Measurements from ENCODE around the gene FGFR2.

FGFR2 gene

DNA sequence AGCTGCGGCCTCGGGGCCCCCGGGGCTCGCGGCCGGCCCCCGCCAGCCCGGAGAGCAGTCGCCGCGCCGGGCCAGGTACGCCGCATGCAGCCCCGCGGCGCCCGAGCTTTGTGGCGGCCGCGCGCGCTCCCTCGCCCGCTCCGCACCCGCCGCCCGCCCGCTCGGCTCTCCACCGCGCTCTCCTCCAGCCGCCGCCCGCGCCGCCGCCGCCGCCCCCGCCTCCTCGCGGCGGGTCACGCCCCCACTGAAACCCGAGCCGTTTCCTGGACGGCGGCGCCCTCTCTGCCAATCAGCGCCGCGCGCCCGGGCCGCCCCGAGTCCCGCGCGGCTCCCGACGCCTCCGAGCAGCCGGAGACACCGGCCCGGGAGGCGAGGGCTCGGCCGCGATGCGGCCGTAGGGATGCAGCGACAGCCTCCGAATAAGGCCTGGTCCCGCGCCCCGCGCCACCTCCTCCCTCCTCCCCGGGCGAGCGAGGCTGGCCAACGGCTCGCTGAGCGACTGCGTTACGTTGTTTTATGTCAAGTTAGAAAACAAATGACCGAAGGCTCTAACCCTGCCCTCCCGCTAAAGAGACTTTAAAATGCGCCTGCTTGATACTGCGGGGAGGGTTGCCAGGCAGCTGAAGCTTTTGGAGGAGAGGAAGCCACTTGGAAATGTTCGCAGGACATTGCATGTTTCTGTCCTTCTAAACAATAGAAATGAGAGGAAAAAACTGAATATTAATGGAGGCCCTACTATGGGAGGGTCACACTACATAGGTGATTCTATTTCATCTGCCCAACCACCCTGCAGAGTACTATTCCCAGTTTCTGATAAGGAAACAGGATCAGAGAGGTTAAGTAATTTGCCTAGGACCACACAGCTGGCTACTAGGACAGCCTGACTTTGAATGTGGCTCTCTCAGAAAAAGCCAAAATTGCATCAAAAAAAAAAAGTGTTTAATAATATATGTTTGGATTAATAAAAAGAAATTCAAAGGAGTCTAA is at the start of gene FGFR2:
Gene FGFR2 (minus strand): TSS at position 182 of the 987 bp plus-strand sequence. CDS start 4,627 bp downstream, outside the sequence.
- no peak for DNase-seq

DNA sequence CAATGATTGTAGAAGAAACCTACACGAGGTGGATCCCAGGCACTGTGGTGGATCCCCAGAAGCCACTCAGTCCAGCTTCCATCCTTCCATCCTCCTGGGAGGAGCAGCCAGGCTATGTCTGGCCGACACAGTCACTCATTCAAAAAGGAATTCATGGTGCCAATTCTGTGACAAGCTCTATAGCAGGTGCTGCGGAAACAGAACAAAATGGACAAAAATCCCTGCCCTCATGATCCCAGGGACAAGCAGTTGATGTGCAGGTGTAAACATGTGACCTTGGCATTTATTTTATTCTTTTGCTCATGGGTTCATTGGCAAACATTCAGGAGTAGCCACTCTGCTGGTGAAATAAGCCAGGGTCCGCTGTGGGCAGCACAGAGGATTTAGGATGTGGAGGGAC is 49.2 kb upstream of the FGFR2 start:
- no peak for DNase-seq

DNA sequence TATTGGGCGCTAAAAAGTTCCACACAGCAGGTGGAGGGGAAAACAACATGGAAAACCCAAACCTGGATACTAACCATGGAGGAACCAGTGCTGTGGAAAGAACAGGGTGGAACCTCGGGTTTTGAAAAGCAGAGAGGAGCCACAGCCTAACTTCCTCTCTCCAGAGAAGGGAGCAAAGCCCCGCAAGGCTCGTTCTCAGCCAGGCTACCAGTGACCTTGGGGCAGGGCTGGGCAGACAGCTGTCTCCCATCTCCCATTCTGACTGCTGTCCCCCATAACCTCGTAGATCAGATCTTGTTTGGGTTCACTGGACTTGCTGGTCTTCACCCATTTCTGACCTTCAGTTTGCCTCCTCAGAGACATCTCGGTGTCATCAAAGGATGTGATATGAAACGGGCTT is 47.5 kb upstream of the FGFR2 start:
- no peak for DNase-seq

DNA sequence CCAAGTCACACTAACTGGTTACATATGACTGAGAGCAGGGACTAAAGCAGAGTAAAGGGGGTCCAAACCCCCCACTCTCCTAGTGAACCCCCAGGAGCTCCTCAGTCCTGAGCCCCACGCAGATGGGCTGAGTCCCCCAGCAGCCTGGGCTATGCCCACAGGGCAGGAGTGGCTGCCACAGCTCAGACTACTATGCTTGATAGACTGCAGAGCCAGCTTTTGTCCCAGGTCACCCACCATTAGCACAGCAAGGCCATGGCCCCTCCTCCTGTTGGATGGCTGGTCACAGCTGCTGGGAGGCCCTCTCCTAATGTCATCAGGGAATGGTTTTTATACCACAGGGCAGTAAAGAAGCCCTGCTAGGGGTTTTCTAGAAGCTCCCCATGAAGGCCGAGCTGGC is 46.3 kb upstream of the FGFR2 start:
- no peak for DNase-seq

DNA sequence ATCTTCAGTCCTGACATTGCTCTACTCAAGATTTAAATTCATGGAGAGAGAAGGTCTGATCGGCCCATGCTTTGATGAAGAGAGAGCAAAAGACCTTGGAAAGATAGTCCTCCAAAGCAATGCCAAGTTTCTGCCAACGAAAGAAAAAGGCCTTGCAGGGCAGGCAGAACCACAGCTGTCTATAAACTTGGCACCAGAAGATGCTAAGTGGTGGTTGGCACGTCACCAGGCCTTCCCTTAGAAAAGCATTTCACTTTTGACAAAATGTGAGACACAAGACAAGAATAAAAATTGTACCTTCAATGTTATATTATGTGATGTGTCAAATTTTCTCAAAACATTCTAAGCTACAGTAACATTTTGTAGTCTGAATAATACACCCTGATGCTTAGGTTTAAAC is 42.0 kb upstream of the FGFR2 start:
- no peak for DNase-seq

DNA sequence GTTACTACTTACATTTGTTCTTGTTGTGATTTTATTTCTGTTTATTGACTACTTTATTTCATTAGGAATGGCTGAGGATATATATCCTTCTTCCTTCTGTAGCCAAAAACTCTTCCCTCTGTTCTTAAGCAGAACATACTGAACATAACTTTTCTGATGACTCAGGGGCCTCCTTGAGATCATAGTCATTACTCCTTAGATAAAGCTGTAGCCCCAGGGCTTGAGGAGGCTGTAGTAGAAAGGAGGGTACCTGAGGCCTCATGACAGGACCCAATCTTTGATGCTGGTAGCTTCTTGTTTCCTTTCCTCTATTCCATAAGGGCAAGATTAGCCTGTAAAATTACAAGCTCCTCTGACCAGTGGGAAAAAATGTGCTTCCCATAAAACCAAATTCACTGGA is 41.2 kb upstream of the FGFR2 start:
- no peak for DNase-seq

DNA sequence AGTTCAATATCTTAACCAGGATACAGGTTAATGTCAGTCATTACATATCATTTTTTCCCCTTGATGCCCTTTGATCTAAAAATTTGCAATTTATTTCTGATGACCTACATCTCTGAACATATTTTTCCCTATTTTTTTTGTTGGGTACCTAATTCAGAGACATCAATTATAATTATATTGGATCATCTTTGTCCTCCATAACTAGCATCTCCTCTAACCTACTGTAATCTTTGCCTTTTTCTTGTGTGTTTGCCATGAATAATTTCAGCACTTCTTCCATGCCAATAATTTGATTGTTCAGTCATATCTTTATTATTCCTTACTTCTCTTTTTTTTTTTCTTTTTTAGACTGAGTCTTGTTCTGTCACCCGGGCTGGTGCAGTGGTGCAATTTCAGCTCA is 39.2 kb upstream of the FGFR2 start:
- DNase-seq, result no peak

DNA sequence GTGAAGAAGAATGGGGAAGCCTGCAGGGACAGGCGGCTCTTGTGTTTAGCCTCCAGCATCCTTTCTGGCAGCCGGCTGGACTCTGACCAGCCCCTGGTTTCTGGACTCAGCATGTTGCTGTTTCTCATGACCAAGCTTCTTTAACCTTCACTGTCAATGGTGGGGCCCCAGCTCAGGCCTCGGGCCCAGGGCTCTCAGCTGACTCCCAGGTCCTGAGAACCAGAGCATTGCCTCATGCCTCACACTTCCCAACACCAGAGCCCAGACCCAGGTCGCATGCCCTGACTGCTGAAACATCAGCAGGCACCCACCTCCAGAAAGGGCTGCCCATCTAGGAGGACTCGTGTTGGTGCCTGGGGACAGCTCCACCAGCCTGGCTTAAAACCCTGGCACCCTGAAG is 34.8 kb upstream of the FGFR2 start:
- DNase-seq, result no peak

DNA sequence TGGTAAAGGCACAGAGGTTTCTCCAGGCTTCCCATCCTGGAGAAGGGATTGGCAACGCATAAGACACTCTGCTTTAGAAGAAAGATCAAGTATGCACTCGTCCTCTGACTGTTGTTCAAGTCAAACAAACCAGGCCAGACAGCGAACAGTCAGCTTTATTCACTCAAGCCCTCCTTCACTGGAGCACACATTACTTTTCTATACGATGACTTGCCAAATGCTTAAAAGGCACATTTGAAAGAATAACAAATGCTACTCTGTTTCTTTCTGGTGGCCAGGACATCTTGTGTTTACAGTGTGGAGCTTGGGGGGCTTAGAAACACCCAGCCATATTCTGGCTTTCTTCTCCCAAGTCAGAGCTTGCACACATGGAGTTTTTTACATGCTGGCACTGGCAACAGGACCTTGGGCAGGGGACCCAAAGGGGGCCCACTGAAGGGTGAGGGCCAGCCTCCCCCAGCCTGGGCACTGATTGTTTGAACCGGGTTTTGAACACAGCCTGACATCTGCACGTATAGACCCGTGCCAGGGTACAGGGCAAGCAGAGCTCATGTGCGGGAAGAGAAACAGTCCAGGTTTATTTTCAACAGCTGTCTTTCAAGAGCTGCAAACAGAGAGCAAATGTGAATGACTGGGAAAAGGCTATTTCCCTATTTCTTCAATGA is 33.3 kb upstream of the FGFR2 start:
- no peak for DNase-seq

DNA sequence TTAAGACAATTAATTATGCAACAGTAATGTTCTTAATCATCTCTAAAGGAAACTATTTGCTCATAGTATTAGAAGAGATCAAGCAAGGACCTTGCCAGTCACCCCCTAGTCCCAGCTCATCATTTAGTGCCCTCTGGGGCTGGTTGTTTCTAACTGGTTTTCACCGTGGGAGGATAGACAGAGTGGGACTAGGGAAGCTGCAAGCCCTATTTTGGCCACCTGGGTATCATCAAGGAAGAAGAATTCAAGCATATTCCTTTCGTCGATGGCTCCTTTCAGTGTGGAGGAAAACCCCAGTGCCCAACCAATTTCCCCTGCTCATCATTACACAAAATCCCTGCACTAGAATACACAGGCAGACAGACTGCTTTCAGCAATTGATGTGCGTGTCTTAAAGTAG is 30.6 kb upstream of the FGFR2 start:
- DNase-seq, result no peak

DNA sequence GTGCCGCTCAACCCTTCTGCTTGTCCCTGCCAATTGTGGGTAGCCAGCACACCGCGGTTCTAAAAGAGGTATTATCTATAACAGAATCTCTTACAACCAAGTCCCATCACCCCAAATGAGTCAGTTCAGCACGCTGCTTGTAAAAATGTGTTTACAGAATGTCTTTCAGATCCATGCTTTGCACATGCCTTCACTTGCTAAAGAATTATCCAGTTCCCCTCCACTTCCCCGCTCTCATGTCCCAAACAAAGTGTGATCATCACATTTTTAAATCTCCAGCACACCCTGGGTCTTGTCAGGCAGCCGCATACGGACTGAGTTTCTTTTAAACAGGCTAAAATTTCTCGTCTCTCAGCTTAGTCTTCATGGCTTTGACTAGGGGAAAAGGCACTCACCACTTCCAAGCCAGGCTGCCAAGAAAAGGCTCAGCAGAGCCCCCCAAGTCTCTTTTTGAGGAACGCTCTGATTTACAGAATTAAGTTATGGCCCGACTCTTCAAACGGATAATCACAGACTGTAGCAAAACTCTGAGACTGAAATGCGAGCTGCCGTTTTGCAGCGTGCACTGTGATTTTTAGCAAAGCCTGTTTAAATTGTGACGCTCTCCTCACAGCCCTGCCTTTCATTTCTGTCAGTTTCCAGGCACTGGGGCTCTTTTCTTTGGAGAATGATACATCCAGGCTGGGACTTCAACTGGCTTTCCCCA is 29.8 kb upstream of the FGFR2 start:
- no peak for DNase-seq

DNA sequence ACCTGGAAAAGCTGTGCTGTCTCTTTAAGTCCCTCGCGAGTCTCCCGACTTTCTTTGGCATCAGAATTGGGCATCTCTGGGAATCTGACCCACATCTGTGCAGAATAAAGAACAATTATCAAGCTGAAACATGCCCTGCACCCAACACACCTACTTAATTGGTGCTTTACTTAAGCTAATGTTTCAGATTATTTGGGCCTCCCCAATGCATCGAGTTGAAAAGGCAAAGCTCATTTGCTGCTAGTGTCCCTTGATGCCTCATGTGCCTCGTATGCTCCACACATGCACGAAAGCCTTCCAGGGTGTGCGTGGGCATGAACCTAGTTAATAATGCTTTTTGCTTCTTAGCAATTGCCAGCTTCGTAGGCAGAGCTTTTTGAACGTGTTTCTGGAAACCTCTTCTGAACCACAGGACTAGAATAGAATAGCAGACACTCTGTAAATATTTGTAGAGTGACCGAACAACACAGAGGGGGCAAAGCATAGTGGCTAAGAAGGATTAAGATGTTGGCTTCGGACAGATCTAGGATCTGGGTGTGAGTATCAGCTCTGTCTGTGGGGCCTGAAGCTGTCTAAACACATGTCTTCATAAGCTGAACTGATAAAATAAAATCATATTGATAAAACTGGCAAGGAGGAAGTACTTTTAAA is 26.7 kb upstream of the FGFR2 start:
- DNase-seq, result no peak

DNA sequence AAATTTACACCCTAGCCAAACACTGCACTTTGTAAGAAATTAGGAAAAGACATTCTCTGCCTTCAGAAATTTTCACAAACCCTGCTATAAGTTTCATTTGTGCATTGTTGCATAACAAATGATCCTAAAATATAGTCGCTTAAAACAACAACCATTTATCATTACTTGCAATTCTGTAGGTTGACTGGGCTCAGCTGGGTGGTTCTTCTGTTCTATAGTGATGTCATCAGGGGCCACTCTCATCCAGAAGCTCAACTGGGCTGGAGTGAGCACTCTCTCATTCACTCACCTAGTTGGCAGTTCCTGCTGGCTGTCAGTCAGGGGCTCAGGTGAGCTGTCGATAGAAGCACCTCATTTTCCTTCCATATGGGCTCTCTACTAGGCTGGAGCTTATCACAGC is 20.7 kb upstream of the FGFR2 start:
- DNase-seq, result no peak

DNA sequence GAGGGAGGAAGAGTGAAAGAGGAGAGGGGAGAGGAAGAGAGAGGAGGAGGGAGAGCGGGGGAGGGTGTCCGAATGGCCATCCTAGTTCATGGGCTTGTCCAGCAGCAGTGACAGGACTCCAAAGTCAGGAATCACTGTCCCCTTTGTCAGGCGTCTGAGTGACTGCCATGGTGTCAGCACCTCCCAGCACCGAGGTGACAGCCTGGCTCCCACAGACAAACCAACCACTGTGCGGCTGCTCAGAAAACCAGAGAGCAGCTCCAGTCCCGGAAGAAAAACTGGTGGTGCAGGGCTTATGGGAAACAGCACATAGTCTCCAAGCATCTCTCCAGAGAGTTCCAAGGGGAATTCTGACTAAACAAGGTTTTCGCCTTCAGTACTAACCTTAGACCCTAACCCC is 18.9 kb upstream of the FGFR2 start:
- no peak for DNase-seq

DNA sequence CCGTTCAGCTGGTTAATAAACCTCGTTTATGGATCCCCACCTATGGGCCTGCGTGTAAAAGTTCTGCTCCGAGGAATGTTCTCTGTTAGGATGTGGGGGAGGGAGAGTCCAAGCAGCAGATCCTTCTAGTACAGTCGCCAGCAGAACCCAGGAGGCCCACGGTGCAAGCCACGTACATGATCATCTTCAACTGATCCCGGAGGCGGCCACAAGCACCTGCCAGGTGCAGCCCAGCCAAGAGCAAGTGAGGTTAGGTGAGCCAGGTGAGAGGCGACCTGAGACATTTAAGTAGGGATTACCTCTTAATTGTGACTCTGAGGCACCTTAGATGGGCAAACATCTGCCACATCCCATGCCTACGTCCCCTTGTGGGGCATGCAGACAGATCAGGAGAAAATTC is 18.0 kb upstream of the FGFR2 start:
- no peak for DNase-seq

DNA sequence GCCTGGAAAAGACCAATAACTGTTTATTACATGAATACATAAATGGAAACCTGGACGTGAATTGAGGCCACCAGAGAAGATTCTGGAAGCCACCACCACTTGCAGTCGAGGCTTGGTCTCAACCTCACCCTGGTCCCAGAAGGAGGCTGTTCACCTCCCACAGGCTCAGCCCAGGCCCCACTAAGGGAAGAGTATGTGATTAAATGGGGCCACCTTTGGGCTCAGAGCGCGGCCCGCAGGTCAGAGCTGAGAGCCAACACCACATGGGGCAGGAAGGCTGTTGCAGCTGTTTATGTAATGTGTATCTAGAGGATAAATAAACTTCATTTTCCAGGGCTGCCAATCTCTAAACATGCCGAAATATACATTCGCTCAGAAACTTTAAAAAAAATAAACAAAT is 17.6 kb upstream of the FGFR2 start:
- no peak for DNase-seq

DNA sequence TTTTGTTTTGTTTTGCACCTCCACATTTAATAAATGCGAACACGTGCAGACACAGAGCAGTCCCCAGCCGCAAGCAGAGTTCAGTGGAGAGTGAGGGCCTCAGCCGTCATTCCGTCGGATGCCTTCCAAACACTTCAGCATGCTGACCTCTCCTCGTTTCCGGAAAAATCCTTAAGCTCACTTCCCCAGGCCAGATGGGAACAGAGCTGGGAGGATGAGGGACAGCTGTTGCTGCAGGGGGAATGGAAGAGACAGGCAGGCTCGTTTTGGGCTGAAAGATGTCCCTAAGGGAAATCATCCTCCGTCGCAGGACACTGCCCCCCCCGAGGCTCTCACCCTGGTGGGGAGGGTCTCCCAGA is 17.2 kb upstream of the FGFR2 start:
- no peak for DNase-seq

DNA sequence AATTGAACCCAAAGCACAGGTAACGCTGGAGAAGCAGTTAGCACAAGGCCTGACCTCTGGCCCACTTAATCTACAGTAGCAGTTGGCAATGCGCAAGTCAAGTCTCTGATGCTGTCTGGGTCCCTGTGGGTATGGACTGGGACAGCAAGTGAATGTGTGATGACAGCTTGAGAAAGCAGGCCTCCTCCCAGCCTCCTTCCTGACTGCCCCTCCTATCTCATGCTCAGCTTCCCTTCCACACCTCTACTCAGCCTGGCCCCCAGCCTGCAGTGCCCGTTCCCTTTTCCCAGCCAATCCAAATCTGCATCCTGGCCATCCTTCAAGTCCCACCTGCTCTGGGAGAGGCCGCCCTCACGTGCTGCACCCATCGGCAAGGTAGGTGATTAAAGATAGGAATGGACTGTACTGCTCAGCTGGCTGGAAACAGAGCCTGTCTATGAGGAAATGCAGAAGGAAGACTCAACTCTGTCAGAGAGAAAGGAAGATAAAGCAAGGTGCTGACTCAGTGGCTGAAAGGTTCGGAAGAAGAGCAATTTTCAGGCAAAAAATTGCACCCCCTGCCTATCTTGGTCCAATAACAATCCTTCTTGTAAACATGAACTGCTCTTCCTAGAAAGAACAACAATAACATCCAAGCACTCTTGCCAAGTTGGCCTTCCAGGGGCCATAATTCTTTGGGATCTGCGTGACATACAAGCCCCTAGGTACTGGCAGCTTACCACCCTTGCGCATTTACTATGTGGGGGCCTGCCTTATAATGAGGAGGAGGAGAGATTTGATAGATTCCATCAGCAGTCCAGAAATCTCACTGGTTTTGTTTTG is 16.6 kb upstream of the FGFR2 start:
- no peak for DNase-seq

DNA sequence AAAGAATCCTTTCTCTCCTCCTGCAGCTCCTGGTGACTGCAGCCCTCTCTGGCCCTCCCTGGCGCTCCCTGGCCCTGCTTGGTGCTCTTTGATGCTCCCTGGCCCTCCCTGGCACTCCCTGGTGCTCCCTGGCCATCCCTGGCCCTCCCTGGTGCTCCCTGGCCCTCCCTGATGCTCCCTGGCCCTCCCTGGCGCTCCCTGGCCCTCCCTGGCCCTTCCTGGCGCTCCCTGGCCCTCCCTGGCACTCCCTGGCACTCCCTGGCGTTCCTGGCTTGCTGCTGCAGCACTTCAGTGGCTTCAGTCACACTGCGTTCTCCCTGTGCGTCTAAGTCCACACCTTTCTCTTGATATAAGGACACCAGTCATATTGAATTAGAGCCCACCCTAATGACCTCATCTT is 15.2 kb upstream of the FGFR2 start:
- DNase-seq, result no peak

DNA sequence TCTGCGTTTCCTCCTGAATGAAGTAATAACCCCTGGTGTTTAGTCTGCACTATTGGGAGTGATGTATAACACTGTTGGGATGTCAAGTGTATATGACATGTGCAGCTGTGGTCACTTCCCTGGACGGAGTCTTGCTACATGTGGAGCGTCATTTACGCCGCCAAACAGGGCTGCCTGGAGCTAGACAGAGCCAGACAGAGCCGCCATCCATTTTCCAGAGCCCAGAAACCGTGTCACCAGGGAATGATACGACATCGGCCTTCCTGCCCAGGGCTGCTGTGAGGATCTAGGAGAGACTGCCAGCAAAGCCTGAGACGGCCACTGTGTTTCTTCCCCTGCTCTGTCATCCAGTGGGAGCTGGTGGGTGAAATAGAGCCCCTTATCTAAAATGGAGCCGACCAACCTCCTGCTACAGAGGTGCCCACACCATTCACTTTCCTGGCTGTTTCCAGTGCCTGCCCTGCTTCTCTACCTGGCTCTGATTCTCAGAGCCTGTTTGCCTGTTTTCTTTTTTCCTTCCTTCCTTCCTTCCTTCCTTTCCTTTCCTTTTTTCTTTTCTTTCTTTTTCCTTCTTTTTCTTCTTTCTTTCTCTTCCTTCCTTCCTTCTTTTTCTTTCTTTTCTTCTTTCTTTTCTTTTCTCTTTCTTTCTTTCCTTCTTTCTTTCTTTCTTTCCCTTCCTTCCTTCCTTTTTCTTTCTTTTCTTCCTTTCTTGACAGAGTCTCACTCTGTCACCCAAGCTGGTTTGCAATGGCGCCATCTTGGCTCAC is 13.3 kb upstream of the FGFR2 start:
- no peak for DNase-seq

DNA sequence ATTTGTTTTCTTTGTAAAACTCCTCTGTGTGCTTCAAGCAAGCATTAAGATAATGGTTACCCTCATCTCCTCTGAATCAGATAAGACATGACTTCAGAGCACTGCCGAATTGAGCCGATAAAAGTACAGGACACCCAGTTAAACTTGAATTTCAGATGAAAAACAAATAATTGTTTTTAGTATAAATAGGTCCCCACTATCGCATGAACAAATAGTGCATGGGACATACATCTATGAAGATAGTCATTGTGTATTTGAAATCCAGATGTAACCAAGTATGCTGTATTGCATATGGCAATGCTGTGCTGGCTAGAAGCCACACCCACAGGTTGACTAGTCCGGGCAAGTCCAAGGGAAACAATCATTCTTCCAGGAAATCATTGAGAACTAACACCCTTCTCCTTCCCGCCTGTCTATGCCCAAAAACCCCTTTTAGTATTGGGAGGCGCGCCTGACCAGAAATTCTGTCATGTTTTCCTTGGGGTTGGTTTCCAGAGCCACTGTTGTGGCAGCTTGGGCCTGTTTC is 12.6 kb upstream of the FGFR2 start:
- no peak for DNase-seq
